Activated CD8-positive, alpha-beta memory T cell treated with anti-CD3 and anti-CD28 coated beads, Interleukin-2, amount 50 U/mL, for 1 hour (primary cell): Measurements from ENCODE around the gene ANO3.

Source experiments
- DNase-seq: peaks from one replicate; pipeline ENCODE4 v3.0.0-alpha.2; 2020; ENCODE audit errors: extremely low read depth

The ANO3 gene

GRCh38 chr11:26708736-26709456 is 377.0 kb downstream of the ANO3 start:
- no peak for DNase-seq

GRCh38 chr11:26710489-26710888 is 378.6 kb downstream of the ANO3 start:
- DNase-seq = no peak

- DNase-seq = no peak
Measured at GRCh38 chr11:26712497-26712896, 380.6 kb downstream of the ANO3 start.
